Mucosa of descending colon (tissue), 3 donors: Measurements from ENCODE around the gene NUP54. TPM values are rescaled to one million over a fixed set of nuclear protein-coding genes. Genes with fewer than 3 reads are reported as not detected.

ENCODE experiments used
- ATAC-seq: fragments of 200-7000 bp; cut with Tn5 transposase; one replicate; pipeline ENCODE4 v1.9.1; 2020; ENCODE audit warnings: mild to moderate bottlenecking, moderate library complexity
- DNase-seq, 3 donors: peaks; one replicate each; pipeline ENCODE4 v3.0.0-alpha.2; 2020
- H3K36me3 ChIP-seq: fragments of 200-600 bp; one replicate; pipeline ENCODE4 v1.8.0; 2021; ENCODE audit warnings: low read depth, mild to moderate bottlenecking
- H3K4me1 ChIP-seq: fragments of 200-600 bp; one replicate; pipeline ENCODE4 v1.8.0; 2021; ENCODE audit warnings: low read depth, mild to moderate bottlenecking
- H3K4me3 ChIP-seq: fragments of 200-600 bp; one replicate; pipeline ENCODE4 v1.8.0; 2021; ENCODE audit warnings: mild to moderate bottlenecking
- H3K9me3 ChIP-seq: fragments of 200-600 bp; one replicate; pipeline ENCODE4 v1.8.0; 2021; ENCODE audit warnings: mild to moderate bottlenecking
- CTCF ChIP-seq: fragments of 200-600 bp; IDR thresholded peaks from one replicate; pipeline ENCODE4 v1.8.0; 2022; ENCODE audit warnings: antibody characterized with exemption, mild to moderate bottlenecking
- intact Hi-C, 2 donors: fragments of 100-400 bp; cut with DNase I in 1 of 2; cut with micrococcal nuclease in 1 of 2; formaldehyde crosslinking; loops; one replicate each; pipeline versions ENCODE4 v1.11.0 to v1.11.1; 2022; cut with DNase I, micrococcal nuclease
- total RNA-seq, 3 donors: library from RNA; stranded (reverse); fragmentation: NEBNext Ultra II Directional in 2 of 3; extraction: Animal tissue kit (Norgen Biotek cat#: 25700) in 2 of 3; gene quantifications; one replicate each; pipeline versions ENCODE4 v1.2.1 to v1.2.4, GENCODE V29; 2021 to 2023
- donor health status: DM: no; HTN: no; CAD: no; lungs with moderate emphysema.
- donor health status: DM: no; HTN: no; CAD: no.
- donor health status: DM: no; HTN: yes; CAD: no.

NUP54 gene
- total RNA-seq, 3 donors from 2014 or later, result 32.1 to 40.3 (median 36.4) TPM

DNA sequence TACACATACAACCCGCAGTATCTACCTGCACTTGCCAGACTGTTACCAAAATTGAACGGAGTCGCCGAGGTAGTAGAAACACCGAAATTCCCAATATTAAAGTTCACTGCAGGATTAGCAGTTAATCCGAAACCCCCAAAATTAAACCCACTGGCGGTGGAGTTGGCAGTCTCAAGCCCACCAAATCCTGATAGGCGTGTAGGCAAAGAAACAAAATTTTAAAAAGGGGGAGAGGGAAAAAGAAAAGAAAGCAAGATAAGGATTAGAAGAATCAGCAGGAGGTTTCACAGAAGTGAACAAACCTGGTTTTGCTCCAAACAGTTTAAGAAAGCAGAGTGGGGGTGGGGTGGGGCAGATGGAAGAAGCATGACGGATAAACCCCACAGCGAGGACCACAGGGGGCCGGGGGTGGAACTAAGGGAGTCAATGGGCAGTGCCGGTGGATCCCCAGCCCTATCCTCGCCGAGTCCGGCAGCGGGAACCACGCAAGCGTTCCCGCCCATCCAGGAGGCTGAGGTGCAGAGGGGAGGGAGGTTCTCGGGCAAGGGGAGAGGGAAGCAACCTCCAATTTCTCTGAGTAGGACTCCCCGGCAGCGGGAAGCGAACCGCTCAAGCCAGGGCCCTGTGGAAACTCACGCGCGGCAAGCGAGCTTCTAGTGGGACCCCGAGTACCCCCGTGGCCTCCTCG, 599 bp downstream of the NUP54 start:
- Histone ChIP-seq H3K4me3 (peak overlapping the region; percentile 79), H3K4me1 (peaks cover 17% of the 10 kb centered on the region), H3K36me3 (no peaks in the 10 kb centered on the region), H3K9me3 (no peaks in the 10 kb centered on the region)
- ATAC-seq, result peak; percentile 81
- intact Hi-C loops, result no loop called here
- no peak for TF ChIP-seq CTCF
- peak; percentile 57 to 76 (median 75) for DNase-seq

DNA sequence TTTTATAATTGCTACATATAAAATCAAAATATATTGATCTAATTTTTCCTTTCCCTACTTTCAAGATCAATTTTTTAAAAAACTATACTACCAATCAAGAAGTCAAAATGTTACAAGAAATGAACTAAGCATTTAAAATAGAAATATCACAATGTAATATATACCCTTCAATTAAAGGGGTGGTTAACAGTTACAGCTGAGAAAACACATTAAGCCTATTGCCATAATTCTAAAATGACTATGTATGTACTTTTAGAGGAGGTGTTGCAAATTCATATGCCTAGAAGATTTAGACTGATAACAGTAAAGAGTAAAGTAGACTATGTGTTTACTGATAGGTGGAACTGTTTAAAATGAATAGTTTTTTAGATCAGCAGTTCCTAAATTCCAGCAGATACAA, 3.7 kb downstream of the NUP54 start:
- H3K36me3 ChIP-seq, result no peaks in the 10 kb centered on the region
- no peak for TF ChIP-seq CTCF
- no peak for DNase-seq
- H3K4me3 ChIP-seq, result no peak overlapping the region
- H3K4me1 ChIP-seq, result peaks cover 17% of the 10 kb centered on the region
- intact Hi-C loops, result no loop called here
- ATAC-seq, result no peak
- H3K9me3 ChIP-seq, result no peaks in the 10 kb centered on the region

GRCh38 chr4:76141241-76141640, 7.0 kb downstream of the NUP54 start:
- no peak for TF ChIP-seq CTCF
- Histone ChIP-seq H3K4me1 (peaks cover 4% of the 10 kb centered on the region), H3K36me3 (no peaks in the 10 kb centered on the region), H3K9me3 (no peaks in the 10 kb centered on the region), H3K4me3 (no peak overlapping the region)
- no peak for ATAC-seq
- intact Hi-C loops, result no loop called here
- DNase-seq, result no peak

- no peaks in the 10 kb centered on the region for H3K36me3 ChIP-seq
Observed at GRCh38 chr4:76127754-76128153, 20.4 kb downstream of the NUP54 start.

DNA sequence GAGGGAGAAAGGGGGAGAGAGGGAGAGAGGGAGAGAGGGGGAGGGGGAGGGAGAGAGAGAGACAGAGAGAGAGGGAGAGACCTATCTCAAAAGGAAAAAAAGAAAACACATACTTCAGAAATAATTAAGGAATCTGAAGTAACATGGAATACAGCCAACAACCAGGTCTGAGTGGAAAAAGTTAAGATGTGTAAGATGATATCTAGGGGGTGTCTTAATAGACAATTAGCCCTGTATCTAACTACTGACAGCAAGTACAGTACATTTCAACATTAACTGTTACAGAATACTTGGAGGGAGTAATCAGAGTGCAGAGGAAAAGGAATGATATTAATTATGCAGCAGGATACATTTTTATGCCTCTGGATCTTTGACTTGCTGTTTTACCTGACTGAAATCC, 22.4 kb downstream of the NUP54 start:
- ATAC-seq (no peak), DNase-seq (no peak)
- H3K4me3 ChIP-seq, result no peak overlapping the region
- H3K4me1 ChIP-seq, result no peaks in the 10 kb centered on the region
- no peaks in the 10 kb centered on the region for H3K9me3 ChIP-seq
- no peaks in the 10 kb centered on the region for H3K36me3 ChIP-seq
- intact Hi-C loops, result no loop called here
- TF ChIP-seq CTCF, result no peak

More at GRCh38 chr4:76127754-76128153, 20.4 kb downstream of the NUP54 start:
- TF ChIP-seq CTCF, result no peak
- no peak for ATAC-seq
- Histone ChIP-seq H3K4me1 (no peaks in the 10 kb centered on the region), H3K4me3 (no peak overlapping the region), H3K9me3 (no peaks in the 10 kb centered on the region)
- no peak for DNase-seq
- intact Hi-C loops, result no loop called here

DNA sequence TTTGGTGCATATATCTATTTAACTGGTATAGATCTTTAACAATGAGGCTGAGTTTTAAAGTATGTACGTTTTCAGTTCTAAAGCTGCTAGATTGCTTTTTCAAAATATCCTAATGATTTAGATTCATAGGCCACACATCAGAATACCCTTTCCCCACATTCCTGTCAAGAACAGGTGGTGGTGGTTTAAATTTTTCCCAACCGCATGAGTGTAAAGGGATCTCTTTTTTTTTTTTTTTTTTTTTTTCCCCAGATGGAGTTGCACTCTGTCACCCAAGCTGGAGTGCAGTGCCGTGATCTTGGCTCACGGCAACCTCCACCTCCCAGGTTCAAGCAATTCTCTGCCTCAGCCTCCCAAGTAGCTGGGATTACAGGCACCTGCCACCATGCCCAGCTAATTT, 28.0 kb downstream of the NUP54 start:
- intact Hi-C loops, result no loop called here
- no peak overlapping the region for H3K4me3 ChIP-seq
- DNase-seq (no peak), ATAC-seq (no peak)
- no peaks in the 10 kb centered on the region for H3K4me1 ChIP-seq
- no peaks in the 10 kb centered on the region for H3K36me3 ChIP-seq
- no peak for TF ChIP-seq CTCF
- no peaks in the 10 kb centered on the region for H3K9me3 ChIP-seq
